Gastrocnemius medialis (tissue), 4 donors: ENCODE results near the gene SURF1. TPM values are rescaled to one million over a fixed set of nuclear protein-coding genes. Genes with fewer than 3 reads are reported as not detected.

Experiments used
- ATAC-seq, 2 donors: fragments of 150-250 bp; one replicate each; pipeline ENCODE4 v1.9.1; 2016
- DNase-seq, 2 donors: peaks; one replicate each; pipeline ENCODE4 v3.0.0-alpha.2; 2019
- H3K27ac ChIP-seq, 4 donors: fragments of 200-600 bp; sonication (generic); 1 replicate in 1 of 4; 2 replicates in 3 of 4; pipeline ENCODE4 v1.5.1; 2016 to 2018; ENCODE audit warnings: mild to moderate bottlenecking in 2 of 4, moderate library complexity in 1 of 4
- H3K27me3 ChIP-seq, 3 donors: fragments of 200-600 bp; sonication (generic) in 2 of 3; 1 replicate in 1 of 3; 2 replicates in 2 of 3; pipeline versions ENCODE4 v1.5.1 to v1.6.0; 2016 to 2019; ENCODE audit warnings: mild to moderate bottlenecking in 1 of 3, moderate library complexity in 1 of 3
- H3K36me3 ChIP-seq, 2 donors: fragments of 200-600 bp; sonication (generic) in 1 of 2; one replicate each; pipeline ENCODE4 v1.5.1; 2017 to 2018
- H3K4me1 ChIP-seq, 2 donors: fragments of 200-600 bp; sonication (generic) in 1 of 2; one replicate each; pipeline ENCODE4 v1.5.1; 2016 to 2017; ENCODE audit warnings: mild to moderate bottlenecking in 2 of 2
- H3K4me3 ChIP-seq, 4 donors: fragments of 200-600 bp; sonication (generic) in 3 of 4; 1 replicate in 1 of 4; 2 replicates in 3 of 4; pipeline ENCODE4 v1.5.1; 2016 to 2019; ENCODE audit warnings: mild to moderate bottlenecking in 2 of 4
- H3K9me3 ChIP-seq, 3 donors: fragments of 200-600 bp; sonication (generic) in 2 of 3; 1 replicate in 1 of 3; 2 replicates in 2 of 3; pipeline ENCODE4 v1.5.1; 2016 to 2019
- POLR2A ChIP-seq, 2 donors: fragments of 450-650 bp; IDR thresholded peaks; one replicate each; pipeline ENCODE4 v1.6.1; 2017; ENCODE audit warnings: antibody characterized with exemption in 2 of 2, mild to moderate bottlenecking in 2 of 2, moderate library complexity in 2 of 2
- in situ Hi-C, 4 donors: fragments of 200-750 bp; cut with MboI; loops; one replicate each; pipeline versions ENCODE4 v1.15.0 to v1.8.0; 2017; ENCODE audit warnings: low sequenced_read_pairs in 4 of 4
- intact Hi-C: fragments of 100-400 bp; cut with DNase I; formaldehyde crosslinking; loops from one replicate; pipeline ENCODE4 v1.15.1; 2023; ENCODE audit warnings: low total_unique reads
- total RNA-seq, 4 donors: library from RNA; depleted of rRNA; stranded (reverse); fragments of >200 nt; gene quantifications; one replicate each; pipeline versions ENCODE4 v1.1.0 to v1.2.3, GENCODE V29; 2016
- TF ChIP-seq, protein P1 (sequence below), 5 experiments: fragments of 450-650 bp in 3 of 5; fragments of 200-600 bp in 2 of 5; sonication (generic) in 2 of 5; IDR thresholded peaks in 4 of 5; conservative IDR thresholded peaks in 1 of 5; 1 replicate in 4 of 5; 2 replicates in 1 of 5; pipeline ENCODE4 v1.5.1; 2016 to 2019; ENCODE audit warnings: antibody characterized with exemption in 5 of 5, mild to moderate bottlenecking in 3 of 5, moderate library complexity in 3 of 5

SURF1 gene
- total RNA-seq, 4 donors from 2014 or later: 33.8 to 68.9 (median 56.0) TPM

DNA sequence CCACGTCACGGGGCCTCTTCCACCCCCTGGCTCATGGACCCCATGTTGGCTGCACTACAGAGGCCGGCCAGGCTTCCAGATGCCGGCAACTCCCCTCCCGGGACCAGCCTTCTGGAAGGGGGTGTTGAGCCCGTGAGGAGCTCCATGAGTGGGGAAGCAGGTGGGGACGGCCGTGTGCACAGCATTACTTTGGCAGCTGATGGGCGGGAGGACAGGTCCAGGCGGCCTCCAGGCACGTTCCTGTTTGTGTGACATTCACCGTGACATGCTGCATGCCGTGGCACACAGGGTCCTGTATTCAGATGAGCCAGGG lies 52.2 kb downstream of the SURF1 start:
- Histone ChIP-seq H3K4me3 (no peak overlapping the region), H3K27me3 (peaks cover 12 to 24% (median 17%) of the 10 kb centered on the region in 3 donors), H3K27ac (no peak overlapping the region), H3K36me3 (no peaks in the 10 kb centered on the region), H3K9me3 (no peaks in the 10 kb centered on the region), H3K4me1 (no peaks in the 10 kb centered on the region)
- no peak for ATAC-seq
- TF ChIP-seq, protein P1, sequence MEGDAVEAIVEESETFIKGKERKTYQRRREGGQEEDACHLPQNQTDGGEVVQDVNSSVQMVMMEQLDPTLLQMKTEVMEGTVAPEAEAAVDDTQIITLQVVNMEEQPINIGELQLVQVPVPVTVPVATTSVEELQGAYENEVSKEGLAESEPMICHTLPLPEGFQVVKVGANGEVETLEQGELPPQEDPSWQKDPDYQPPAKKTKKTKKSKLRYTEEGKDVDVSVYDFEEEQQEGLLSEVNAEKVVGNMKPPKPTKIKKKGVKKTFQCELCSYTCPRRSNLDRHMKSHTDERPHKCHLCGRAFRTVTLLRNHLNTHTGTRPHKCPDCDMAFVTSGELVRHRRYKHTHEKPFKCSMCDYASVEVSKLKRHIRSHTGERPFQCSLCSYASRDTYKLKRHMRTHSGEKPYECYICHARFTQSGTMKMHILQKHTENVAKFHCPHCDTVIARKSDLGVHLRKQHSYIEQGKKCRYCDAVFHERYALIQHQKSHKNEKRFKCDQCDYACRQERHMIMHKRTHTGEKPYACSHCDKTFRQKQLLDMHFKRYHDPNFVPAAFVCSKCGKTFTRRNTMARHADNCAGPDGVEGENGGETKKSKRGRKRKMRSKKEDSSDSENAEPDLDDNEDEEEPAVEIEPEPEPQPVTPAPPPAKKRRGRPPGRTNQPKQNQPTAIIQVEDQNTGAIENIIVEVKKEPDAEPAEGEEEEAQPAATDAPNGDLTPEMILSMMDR (IDR thresholded peaks at IDR 0.05 in 4 of 5, conservative IDR thresholded peaks at IDR 0.05 in 1 of 5): no peak
- no peak for TF ChIP-seq POLR2A (IDR thresholded peaks at IDR 0.05)
- in situ Hi-C loops (no loop called here), intact Hi-C loops (no loop called here)
- DNase-seq: no peak

DNA sequence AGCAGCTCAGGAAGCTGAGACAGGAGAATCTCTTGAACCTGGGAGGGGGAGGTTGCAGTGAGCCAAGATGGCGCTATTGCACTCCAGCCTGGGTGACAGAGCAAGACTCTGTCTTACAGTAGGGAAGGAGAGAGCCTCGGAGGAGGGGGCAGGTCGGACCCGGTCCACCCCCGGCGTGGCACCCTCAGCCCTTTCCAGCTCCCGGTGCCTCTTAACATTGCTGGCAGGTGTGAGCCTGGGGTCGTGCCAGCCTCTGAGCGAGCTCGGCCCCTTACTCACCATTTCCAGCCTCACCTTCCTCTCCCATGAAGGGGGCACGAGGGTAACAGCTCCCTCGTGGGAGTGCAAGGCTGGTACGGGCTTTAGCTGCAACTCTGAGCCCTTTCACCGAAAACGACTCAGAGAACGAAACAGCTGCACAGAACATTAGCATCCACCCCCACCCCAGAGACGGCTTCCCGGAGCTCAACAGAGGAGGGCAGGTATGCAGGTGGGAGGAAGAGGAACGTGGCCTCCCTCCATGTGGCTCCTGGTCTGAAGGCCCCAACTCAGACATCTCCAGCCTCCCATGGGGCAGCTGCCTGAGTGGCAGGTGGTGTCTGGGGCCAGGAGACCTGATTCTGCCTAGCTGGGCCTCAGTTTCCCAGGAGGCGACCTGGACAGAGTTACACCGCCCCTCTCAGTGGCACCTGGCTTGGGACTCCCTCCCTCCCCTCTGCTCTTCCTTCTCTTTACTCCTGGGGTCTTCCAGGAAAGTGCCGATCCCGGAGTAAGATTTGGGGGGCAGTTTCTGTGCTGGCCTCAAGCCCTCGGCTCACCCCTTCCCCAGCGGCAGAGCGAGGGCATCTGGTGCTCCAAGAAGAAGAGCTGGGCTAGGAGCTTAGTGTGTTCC lies 52.8 kb downstream of the SURF1 start:
- TF ChIP-seq, protein P1 (IDR thresholded peaks at IDR 0.05 in 4 of 5, conservative IDR thresholded peaks at IDR 0.05 in 1 of 5): no peak
- TF ChIP-seq POLR2A (IDR thresholded peaks at IDR 0.05): no peak
- ATAC-seq (no peak), DNase-seq (no peak)
- Histone ChIP-seq H3K27ac (no peak overlapping the region), H3K9me3 (no peaks in the 10 kb centered on the region), H3K36me3 (no peaks in the 10 kb centered on the region), H3K4me3 (no peak overlapping the region), H3K27me3 (peaks cover 12 to 29% (median 17%) of the 10 kb centered on the region in 3 donors), H3K4me1 (no peaks in the 10 kb centered on the region)
- intact Hi-C loops: no loop called here
- in situ Hi-C loops: no loop called here

Other genes starting within 250 kb of the SURF1 start
- 10 to 100 TPM; 21.1 to 47.0 (median 36.9) TPM for gene RALGDS, start 235.2 kb downstream of the SURF1 start, total RNA-seq
- 10 to 100 TPM in 1 of 4 donors, 1 to 10 TPM in 2, under 1 TPM in 1; 0.15 to 10.3 (median 5.6) TPM for gene GBGT1, start 192.6 kb downstream of the SURF1 start, total RNA-seq
- gene OBP2B, start 147.2 kb downstream of the SURF1 start, total RNA-seq: not detected
- gene ABO, start 81.3 kb downstream of the SURF1 start, total RNA-seq: 1 to 10 TPM in 1 of 4 donors, under 1 TPM in 2, not detected in 1; 0.24 to 2.4 (median 0.44) TPM
- gene SURF6, start 20.3 kb downstream of the SURF1 start, total RNA-seq: 10 to 100 TPM; 13.4 to 34.2 (median 28.0) TPM
- gene MED22, start 8.4 kb downstream of the SURF1 start, total RNA-seq: 10 to 100 TPM in 3 of 4 donors, 1 to 10 TPM in 1; 8.5 to 23.4 (median 13.0) TPM
- gene RPL7A, start 8.3 kb downstream of the SURF1 start, total RNA-seq: 1,000 to 10,000 TPM; 1,001 to 1,630 (median 1,510) TPM
- 10 to 100 TPM; 14.3 to 26.4 (median 24.8) TPM for gene SURF2, start 63 bp upstream of the SURF1 start, total RNA-seq
- gene SURF4, start 19.6 kb upstream of the SURF1 start, total RNA-seq: 10 to 100 TPM; 62.9 to 98.4 (median 73.4) TPM
- gene STKLD1, start 19.9 kb upstream of the SURF1 start, total RNA-seq: 1 to 10 TPM in 2 of 4 donors, under 1 TPM in 1, not detected in 1; 0.35 to 1.4 (median 1.1) TPM
- gene REXO4, start 61.5 kb upstream of the SURF1 start, total RNA-seq: 10 to 100 TPM; 26.1 to 42.5 (median 34.6) TPM
- gene ADAMTS13, start 65.9 kb upstream of the SURF1 start, total RNA-seq: 1 to 10 TPM; 1.0 to 2.2 (median 1.4) TPM
- 10 to 100 TPM in 2 of 4 donors, 1 to 10 TPM in 2; 7.0 to 28.3 (median 10.1) TPM for gene CACFD1, start 103.5 kb upstream of the SURF1 start, total RNA-seq
- 1 to 10 TPM in 2 of 4 donors, under 1 TPM in 2; 0.41 to 2.4 (median 1.4) TPM for gene SLC2A6, start 122.6 kb upstream of the SURF1 start, total RNA-seq
- gene MYMK, start 168.5 kb upstream of the SURF1 start, total RNA-seq: not detected
- gene ADAMTSL2, start 178.2 kb upstream of the SURF1 start, total RNA-seq: 1 to 10 TPM in 1 of 4 donors, under 1 TPM in 3; 0.10 to 1.8 (median 0.44) TPM